Omental fat pad (tissue), 4 donors: ENCODE data around the gene FNDC7. TPM values are rescaled to one million over a fixed set of nuclear protein-coding genes. Genes with fewer than 3 reads are reported as not detected.

Source experiments
- ATAC-seq: fragments of 150-250 bp; one replicate; pipeline ENCODE4 v1.9.1; 2016; ENCODE audit warnings: mild to moderate bottlenecking, moderate library complexity; ENCODE audit not compliant: low FRiP score
- DNase-seq: peaks from one replicate; pipeline ENCODE4 v3.0.0-alpha.2; 2019; ENCODE audit warnings: low spot score
- total RNA-seq, 4 donors: library from RNA; depleted of rRNA; stranded (reverse); fragments of >200 nt; gene quantifications; one replicate each; pipeline ENCODE4 v1.1.0, GENCODE V29; 2016
- TF ChIP-seq, protein P1 (sequence below), 3 donors: fragments of 450-650 bp; IDR thresholded peaks; one replicate each; pipeline ENCODE4 v1.5.1; 2016 to 2017; ENCODE audit warnings: antibody characterized with exemption in 3 of 3, mild to moderate bottlenecking in 3 of 3, moderate library complexity in 2 of 3

Gene FNDC7
- total RNA-seq, 4 donors from 2014 or later, result not detected

DNA sequence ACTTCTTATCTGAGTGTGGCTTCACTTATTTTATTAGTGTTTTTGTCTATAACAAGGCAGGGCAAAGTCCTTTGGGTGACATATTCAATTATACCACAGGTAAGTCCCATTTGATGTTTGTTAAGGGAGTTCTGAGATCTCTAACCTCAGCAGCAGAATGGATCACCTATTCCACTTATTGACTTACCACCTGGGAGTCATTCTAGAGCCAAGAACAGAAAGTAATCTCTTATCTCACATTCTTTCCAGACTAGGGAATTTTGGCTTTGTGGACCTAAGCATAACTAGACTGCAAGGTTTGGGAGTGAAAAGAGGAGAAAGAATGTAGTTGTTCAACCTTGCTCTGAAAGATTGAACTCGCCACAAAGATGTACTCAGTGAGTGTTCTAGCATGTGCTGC is 13.2 kb downstream of the FNDC7 start:
- ATAC-seq (no peak), DNase-seq (no peak)
- TF ChIP-seq, protein P1, sequence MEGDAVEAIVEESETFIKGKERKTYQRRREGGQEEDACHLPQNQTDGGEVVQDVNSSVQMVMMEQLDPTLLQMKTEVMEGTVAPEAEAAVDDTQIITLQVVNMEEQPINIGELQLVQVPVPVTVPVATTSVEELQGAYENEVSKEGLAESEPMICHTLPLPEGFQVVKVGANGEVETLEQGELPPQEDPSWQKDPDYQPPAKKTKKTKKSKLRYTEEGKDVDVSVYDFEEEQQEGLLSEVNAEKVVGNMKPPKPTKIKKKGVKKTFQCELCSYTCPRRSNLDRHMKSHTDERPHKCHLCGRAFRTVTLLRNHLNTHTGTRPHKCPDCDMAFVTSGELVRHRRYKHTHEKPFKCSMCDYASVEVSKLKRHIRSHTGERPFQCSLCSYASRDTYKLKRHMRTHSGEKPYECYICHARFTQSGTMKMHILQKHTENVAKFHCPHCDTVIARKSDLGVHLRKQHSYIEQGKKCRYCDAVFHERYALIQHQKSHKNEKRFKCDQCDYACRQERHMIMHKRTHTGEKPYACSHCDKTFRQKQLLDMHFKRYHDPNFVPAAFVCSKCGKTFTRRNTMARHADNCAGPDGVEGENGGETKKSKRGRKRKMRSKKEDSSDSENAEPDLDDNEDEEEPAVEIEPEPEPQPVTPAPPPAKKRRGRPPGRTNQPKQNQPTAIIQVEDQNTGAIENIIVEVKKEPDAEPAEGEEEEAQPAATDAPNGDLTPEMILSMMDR (IDR thresholded peaks at IDR 0.05), result no peak

DNA sequence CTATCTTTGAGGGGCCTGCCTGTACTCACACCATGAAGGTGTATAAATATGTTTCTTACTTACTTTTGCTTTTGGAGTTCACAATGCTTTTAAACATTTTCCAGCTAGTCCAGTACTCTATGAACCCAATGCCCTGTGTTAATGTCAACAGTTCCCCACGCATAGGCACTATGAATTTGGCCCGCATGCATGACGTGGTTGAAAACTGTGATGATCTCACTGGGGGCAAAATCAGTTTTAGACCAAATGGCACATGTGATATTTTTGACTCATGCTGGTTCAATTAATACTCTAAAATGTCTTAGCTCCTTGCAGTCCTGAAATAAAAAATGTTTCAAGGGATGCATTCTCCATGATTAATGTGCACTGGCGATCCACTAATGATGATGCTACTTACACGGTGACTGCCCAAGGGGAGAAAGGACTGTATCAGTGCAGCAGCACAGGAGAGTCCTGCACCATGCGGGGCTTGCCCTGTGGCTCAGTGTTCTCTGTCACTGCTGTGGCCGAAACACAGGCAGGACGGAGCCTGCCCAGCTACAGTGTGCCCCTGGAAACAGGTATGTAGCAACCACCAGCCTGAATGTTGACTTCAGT is 15.7 kb downstream of the FNDC7 start:
- TF ChIP-seq, protein P1 (IDR thresholded peaks at IDR 0.05), result no peak
- ATAC-seq (no peak), DNase-seq (no peak)

- ATAC-seq, result no peak
- no peak for DNase-seq
- TF ChIP-seq, protein P1 (IDR thresholded peaks at IDR 0.05), result no peak
These were observed 16.8 kb downstream of the FNDC7 start for GRCh38 chr1:108729481-108729880.

DNA sequence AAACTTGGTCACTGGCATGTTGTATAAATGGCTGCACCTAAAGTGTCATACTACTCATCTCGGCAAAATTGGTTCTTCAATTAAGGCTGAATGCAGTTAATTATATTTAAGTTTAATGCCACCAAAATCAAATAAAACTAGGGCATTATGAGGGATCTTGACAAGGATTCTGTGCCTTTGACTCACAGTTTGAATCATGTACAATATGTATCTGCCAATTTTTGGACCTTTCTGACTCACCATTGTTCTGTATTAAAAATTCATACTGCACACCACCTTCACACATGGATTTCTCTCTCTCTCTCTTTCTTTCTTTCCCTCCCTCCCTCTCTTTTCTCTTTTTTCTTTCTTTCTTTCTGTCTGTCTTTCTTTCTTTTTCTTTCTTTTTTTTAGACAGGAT is 19.7 kb downstream of the FNDC7 start:
- TF ChIP-seq, protein P1 (IDR thresholded peaks at IDR 0.05), result no peak
- no peak for DNase-seq
- no peak for ATAC-seq

DNA sequence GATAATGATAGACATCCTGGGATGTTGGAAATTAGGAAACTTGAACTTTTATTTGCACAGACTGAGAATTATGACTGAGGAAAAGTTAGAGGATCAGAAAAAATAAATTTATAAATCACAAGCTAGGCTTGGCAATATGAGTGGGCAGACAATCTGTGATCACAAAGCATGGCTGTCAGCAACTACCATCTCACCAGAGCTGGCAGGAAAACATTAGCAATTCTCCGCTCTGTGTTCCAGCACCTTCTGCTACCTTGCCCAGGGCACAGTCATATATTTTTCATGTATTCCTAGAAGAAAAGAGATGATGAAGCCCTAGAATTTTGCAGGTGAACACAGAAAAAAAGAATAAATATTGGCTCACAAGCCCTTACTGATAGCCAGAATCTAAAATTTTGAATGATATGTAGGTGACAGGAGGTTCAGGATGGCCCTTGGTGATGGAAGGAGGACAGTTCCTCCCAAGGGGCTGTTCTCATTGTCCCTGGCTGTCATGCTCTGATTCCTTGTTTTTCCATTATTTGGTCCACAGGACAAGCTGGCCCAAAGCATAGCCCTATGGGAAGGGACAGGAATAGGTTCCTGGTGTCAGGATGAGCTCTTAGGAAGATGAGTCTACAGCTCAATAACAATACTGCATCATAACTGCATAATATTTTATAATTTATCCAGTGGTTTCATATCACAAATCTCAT is 21.6 kb downstream of the FNDC7 start:
- TF ChIP-seq, protein P1 (IDR thresholded peaks at IDR 0.05), result no peak
- ATAC-seq, result no peak
- no peak for DNase-seq

DNA sequence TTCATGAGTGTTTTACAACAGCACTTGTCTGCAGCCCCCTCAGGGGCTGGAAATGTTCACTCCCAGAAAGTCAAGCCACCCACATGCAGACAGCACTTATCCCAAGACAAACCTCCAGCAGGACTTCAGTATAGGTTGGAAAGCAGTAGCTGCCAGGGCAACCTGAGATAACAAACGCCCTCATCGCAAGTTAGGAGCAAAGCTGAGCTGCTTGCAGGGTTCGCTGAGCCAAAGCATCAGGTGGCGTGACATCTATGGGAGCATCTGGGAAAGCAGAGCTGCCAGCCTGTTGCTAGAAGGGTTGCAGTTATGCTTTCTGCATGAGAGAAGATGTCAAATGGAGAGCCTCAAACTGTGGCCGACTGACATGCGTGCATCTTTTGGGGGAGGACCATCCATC is 29.5 kb downstream of the FNDC7 start:
- ATAC-seq (no peak), DNase-seq (no peak)
- TF ChIP-seq, protein P1 (IDR thresholded peaks at IDR 0.05), result no peak

- ATAC-seq, result no peak
- TF ChIP-seq, protein P1 (IDR thresholded peaks at IDR 0.05), result no peak
- DNase-seq, result no peak
These were observed 33.3 kb downstream of the FNDC7 start for GRCh38 chr1:108745980-108746381.
